Stimulated activated CD4-positive, alpha-beta T cell treated with anti-CD3 and anti-CD28 coated beads, Interleukin-2, amount 100 ng/mL, for 24 hours (primary cell): ENCODE measurements around the gene SLC35G6.
"Not testable (repeated sequence)": the region's sequence is repeated elsewhere in the genome, so short reads cannot be mapped to it uniquely, and the experiment has no call there.

Source experiments
- DNase-seq, 2 donors: peaks; one replicate each; pipeline ENCODE4 v3.0.0-alpha.2; 2020

SLC35G6 gene

GRCh38 chr17:7460850-7461660, 20.2 kb upstream of the SLC35G6 start:
- DNase-seq, result no peak

- DNase-seq, result no peak
These were observed 18.5 kb upstream of the SLC35G6 start for GRCh38 chr17:7462474-7463371.

- no peak for DNase-seq
These were observed 17.8 kb upstream of the SLC35G6 start for GRCh38 chr17:7463372-7463846.

GRCh38 chr17:7464081-7464480, 17.2 kb upstream of the SLC35G6 start:
- DNase-seq, result no peak

- DNase-seq, result no peak
These were observed 15.5 kb upstream of the SLC35G6 start for GRCh38 chr17:7465597-7466275.

- DNase-seq, result no peak
These were observed 15.0 kb upstream of the SLC35G6 start for GRCh38 chr17:7466318-7466638.

- no peak for DNase-seq
These were observed 14.5 kb upstream of the SLC35G6 start for GRCh38 chr17:7466639-7467341.

- no peak for DNase-seq
These were observed 13.7 kb upstream of the SLC35G6 start for GRCh38 chr17:7467498-7467897.

GRCh38 chr17:7468290-7468689, 13.0 kb upstream of the SLC35G6 start:
- DNase-seq, result no peak

- DNase-seq, result no peak
These were observed 12.3 kb upstream of the SLC35G6 start for GRCh38 chr17:7468804-7469389.

- not testable (repeated sequence) for DNase-seq
These were observed 11.4 kb upstream of the SLC35G6 start for GRCh38 chr17:7469843-7470242.

GRCh38 chr17:7470457-7470973, 10.7 kb upstream of the SLC35G6 start:
- DNase-seq, result not testable (repeated sequence)

GRCh38 chr17:7471729-7472128, 9.5 kb upstream of the SLC35G6 start:
- no peak for DNase-seq

GRCh38 chr17:7474767-7475166, 6.5 kb upstream of the SLC35G6 start:
- not testable (repeated sequence) for DNase-seq

GRCh38 chr17:7475764-7476422, 5.4 kb upstream of the SLC35G6 start:
- DNase-seq, result no peak

GRCh38 chr17:7476494-7476893, 4.8 kb upstream of the SLC35G6 start:
- DNase-seq, result no peak

GRCh38 chr17:7476951-7477350, 4.3 kb upstream of the SLC35G6 start:
- no peak for DNase-seq

- peak in 1 of 2 donors; percentile 38 for DNase-seq
These were observed 3.6 kb upstream of the SLC35G6 start for GRCh38 chr17:7477392-7478275.

GRCh38 chr17:7478276-7479212, 2.7 kb upstream of the SLC35G6 start:
- DNase-seq, result peak; percentile 66
